ENCODE data around the gene SNX5.

DNA sequence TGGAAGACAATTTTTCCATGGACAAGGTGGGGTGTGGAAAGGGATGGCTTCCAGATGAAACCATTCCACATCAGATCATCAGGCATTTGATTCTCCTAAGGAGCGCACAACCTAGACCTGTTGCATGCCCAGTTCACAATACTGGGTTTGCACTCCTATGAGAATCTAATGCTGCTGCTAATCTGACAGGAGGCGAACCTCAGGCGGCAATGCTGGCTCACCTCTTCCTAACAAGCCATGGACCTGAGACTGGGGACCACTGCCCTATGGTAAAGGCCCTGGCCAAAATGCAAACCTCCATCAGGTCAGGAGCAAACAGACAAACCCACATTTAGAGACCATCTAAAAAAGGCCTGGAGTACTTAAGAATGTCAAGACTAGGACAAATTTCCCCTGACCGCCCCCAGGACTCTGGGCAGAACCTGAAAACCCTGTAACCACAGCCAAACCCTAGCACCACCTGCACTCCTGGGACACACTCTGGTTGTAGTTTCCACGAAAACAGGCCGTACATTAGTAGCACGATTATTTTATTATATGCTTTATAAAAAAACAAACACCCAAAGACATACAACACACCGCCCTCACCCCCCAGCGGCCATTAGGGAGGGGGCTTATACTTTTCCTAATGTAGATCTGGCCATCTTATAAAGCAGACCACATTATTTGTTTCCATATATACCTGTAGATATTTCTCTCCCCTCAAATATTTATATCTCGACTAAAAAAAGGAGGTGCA is 27.3 kb downstream of the SNX5 start:
- TF ChIP-seq, protein P1, sequence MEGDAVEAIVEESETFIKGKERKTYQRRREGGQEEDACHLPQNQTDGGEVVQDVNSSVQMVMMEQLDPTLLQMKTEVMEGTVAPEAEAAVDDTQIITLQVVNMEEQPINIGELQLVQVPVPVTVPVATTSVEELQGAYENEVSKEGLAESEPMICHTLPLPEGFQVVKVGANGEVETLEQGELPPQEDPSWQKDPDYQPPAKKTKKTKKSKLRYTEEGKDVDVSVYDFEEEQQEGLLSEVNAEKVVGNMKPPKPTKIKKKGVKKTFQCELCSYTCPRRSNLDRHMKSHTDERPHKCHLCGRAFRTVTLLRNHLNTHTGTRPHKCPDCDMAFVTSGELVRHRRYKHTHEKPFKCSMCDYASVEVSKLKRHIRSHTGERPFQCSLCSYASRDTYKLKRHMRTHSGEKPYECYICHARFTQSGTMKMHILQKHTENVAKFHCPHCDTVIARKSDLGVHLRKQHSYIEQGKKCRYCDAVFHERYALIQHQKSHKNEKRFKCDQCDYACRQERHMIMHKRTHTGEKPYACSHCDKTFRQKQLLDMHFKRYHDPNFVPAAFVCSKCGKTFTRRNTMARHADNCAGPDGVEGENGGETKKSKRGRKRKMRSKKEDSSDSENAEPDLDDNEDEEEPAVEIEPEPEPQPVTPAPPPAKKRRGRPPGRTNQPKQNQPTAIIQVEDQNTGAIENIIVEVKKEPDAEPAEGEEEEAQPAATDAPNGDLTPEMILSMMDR (IDR thresholded peaks at IDR 0.05; ENCODE audit: poor library complexity, severe bottlenecking) = no peak
- TF ChIP-seq POLR2AphosphoS5 (IDR thresholded peaks at IDR 0.05) = no peak
- no peak for TF ChIP-seq EP300 (conservative IDR thresholded peaks at IDR 0.05; ENCODE audit: poor library complexity, severe bottlenecking)
- TF ChIP-seq EZH2 (IDR thresholded peaks at IDR 0.05; ENCODE audit: borderline replicate concordance, insufficient read depth, low read length, poor library complexity, severe bottlenecking) = no peak

Measured in neural cell (in vitro differentiated cells).